SH-SY5Y (cell line): ENCODE results near the gene IFIH1.

ENCODE experiments used
- GATA2 ChIP-seq: IDR thresholded peaks from 2 replicates; pipeline ENCODE4 v1.6.1; 2011; ENCODE audit warnings: mild to moderate bottlenecking, low read depth, low read length
- GATA3 ChIP-seq: IDR thresholded peaks from 2 replicates; pipeline ENCODE4 v1.6.1; 2011; ENCODE audit warnings: low read depth, mild to moderate bottlenecking, low read length, moderate library complexity

DNA sequence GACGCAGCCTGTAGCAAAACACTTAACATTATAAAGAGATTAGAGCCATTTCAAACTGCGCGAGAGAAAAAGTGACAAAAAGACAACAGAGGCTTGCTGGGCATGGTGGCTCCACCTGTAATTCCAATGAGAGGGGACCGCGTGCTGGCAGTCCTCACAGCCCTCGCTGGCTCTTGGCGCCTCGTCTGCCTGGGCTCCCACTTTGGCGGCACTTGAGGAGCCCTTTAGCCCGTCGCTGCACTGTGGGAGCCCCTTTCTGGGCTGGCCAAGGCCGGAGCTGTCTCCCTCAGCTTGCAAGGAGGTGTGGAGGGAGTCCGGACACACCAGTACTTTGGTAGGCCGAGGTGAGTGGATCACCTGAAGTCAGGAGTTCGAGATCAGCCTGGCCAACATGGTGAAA, 9.3 kb upstream of the IFIH1 start:
- no peak for TF ChIP-seq GATA2
- no peak for TF ChIP-seq GATA3
